CD4-positive, alpha-beta T cell treated with Interferon gamma for 1 hour (primary cell): ENCODE results near the gene GTF3C1.

Experiments used
- DNase-seq: peaks from one replicate; pipeline ENCODE4 v3.0.0-alpha.2; 2020

Gene GTF3C1

GRCh38 chr16:27566417-27566816, 16.7 kb upstream of the GTF3C1 start:
- DNase-seq, result peak; percentile 2

GRCh38 chr16:27564224-27564623, 14.5 kb upstream of the GTF3C1 start:
- no peak for DNase-seq

DNA sequence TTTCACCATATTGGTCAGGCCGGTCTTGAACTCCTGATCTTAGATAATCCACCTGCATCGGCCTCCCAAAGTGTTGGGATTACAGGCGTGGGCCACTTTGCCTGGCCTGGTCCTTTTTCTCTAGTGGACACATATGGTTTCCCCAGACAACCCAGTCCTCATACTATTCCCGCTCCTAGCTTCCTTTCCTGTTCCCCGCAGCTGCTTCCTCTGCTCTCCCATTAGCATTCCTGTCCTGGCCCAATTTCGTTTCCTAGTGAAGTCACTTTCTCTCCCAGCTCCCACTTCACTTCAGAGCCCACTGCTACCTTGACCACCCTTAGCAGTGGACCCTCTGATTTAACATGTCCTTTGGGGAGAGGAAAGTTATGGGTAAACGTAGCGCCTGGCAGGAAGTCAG, 11.5 kb upstream of the GTF3C1 start:
- no peak for DNase-seq

- no peak for DNase-seq
Measured at GRCh38 chr16:27558932-27559331, 9.2 kb upstream of the GTF3C1 start.

DNA sequence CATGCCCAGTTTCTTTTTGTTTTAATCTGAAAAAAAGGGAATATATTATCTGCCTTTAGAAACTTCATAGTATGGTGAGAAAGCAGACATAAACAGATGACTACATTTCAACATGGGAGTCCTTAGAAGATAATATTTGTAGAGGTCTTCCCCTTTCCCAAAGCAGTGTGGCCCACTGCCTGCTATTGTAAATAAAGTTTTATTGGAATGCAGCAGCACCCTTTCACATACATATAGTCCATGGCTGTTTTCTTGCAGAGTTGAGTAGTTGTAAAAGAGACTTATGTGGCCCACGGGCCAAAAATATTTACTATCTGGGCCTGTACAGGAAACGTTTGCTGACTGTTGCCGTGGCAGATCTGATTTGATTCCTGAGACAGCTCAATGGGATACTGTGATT, 8.7 kb upstream of the GTF3C1 start:
- no peak for DNase-seq

- DNase-seq, result no peak
Measured at GRCh38 chr16:27556471-27556870, 6.8 kb upstream of the GTF3C1 start.

DNA sequence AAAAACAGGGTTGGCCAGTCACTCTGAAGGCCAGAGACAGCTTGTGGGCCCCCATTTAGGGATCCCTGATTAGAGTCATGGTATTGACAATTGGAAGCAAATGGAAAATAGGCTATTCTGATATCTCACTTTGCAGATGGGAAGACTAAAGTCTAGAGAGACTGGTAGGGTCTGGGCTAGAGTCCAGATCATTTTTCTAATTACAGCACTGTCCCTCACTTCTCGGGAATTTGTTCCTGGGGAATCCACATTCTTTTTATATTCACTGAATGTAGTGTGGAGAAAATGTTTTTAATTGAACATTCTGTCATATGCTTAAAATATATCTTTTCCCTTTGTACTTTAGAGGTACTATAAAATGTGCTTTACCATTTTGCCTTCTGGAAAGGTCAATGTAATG, 1.3 kb upstream of the GTF3C1 start:
- no peak for DNase-seq

DNA sequence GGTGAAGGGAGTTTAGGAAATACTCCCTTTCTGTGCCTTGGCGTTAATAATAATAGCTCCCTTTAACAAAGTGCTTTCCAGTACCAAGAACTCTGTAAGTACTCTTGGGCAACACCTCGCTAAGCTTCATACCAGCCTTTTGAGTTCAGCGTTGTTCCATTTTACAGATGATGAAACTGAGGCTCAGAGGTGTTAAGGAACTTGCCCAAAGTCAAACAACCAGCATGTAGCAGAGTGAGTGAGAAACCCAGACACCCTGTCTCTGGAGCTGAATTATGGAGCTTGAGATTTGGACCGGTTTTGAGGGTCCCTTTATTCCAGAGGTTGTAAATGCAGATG, 838 bp upstream of the GTF3C1 start:
- DNase-seq, result no peak

- no peak for DNase-seq
Measured at GRCh38 chr16:27549464-27549745, 308 bp downstream of the GTF3C1 start.

GRCh38 chr16:27547851-27548250, 1.9 kb downstream of the GTF3C1 start:
- DNase-seq, result no peak

DNA sequence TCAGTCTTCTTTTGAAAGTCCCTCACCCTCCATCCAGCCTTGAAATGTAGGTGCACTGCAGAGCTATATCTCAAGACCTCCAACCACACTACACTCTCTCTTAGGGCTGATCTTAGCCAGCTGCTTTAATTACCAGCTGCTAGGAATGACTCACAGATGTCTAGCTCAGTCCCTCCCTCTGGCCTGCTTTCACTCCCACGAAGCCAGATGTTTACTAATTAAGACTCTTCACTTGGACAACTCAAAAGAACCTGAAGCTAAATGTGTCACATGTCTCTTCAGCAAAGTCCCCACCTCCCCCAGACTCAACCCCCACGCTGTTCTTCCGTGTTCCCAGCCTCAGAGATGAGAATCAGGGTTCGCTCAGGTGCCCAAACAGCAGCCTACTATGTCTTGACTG, 2.6 kb downstream of the GTF3C1 start:
- DNase-seq, result no peak

- DNase-seq, result no peak
Measured at GRCh38 chr16:27544671-27545070, 5.0 kb downstream of the GTF3C1 start.

- DNase-seq, result no peak
Measured at GRCh38 chr16:27543801-27544200, 5.9 kb downstream of the GTF3C1 start.

DNA sequence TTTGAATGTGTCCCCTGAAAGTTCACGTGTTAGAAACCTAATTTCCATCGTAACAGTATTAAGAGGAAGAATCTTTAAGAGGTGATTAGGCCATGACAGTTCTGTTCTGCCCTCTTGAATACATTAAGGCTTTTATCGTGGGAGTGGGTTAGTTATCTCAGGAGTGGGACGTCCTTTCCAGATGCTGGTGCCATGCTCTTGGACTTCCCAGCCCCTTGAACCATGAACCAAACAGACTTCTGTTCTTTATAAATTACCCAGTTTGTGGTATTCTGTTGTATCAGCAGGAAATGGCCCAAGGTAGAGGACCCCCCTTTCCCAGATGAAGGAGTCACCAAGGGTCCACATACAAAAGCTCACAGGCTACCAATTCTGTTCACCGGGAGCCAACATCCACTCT, 10.1 kb downstream of the GTF3C1 start:
- DNase-seq, result no peak

DNA sequence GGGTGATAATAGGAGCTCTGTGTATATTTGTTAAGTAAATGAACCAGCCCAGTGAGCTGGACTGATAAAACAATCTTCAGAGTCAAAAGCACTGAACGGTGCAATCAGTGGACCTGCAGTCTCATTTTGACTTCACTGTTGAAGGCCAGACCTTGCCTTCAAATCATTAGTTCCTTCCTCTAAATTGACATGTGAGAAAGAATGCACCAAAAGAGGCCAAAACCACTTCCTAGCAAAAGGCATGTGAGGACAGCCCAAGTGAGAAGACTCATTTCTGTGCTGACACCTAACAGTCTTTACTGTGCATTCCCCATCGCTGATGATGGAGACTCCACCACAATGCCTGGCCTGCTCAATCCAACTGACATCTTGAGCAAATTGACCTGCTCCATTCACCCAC, 10.6 kb downstream of the GTF3C1 start:
- DNase-seq, result no peak

DNA sequence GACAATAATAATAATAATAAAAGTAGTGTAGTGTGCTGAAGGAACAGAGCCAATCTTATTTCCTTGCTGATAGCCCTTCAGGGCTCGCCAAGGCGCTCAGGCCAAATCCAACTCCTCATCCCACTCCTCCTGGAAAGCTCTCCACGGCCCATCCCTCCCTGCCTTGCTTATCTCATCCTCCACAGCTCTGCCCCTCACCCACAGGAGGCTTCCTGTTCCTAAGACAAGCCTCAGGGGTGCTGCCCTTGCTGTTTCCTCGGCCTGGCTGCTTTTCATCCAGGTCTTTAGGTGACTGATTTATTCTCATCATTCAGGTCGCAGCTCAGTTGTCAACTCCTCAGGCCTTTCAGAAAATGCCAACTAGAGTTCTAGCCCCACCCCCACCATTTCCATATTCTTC, 11.2 kb downstream of the GTF3C1 start:
- DNase-seq, result no peak

GRCh38 chr16:27534256-27534655, 15.5 kb downstream of the GTF3C1 start:
- DNase-seq, result no peak

GRCh38 chr16:27531826-27532800, 17.6 kb downstream of the GTF3C1 start:
- no peak for DNase-seq

GRCh38 chr16:27531186-27531585, 18.5 kb downstream of the GTF3C1 start:
- no peak for DNase-seq

- no peak for DNase-seq
Measured at GRCh38 chr16:27529962-27530361, 19.8 kb downstream of the GTF3C1 start.

DNA sequence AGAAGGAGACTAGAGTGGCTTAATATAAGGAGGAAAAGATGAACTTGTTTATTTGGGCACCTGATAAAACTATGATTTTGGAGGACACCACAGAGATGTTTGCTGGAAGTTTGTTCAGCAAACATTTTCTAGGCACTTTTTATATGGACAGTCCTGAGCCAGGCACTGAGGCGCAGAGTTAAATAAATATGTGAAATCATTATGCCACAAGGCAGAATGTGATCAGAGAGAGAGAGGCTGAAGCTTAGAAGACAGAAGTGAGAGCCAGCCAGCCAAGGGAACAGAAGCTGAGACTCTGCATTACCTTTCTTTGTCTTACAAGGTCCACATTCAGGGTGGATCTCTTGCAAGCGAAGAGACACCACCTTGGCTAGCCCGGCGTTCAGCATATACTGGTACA, 21.4 kb downstream of the GTF3C1 start:
- no peak for DNase-seq

DNA sequence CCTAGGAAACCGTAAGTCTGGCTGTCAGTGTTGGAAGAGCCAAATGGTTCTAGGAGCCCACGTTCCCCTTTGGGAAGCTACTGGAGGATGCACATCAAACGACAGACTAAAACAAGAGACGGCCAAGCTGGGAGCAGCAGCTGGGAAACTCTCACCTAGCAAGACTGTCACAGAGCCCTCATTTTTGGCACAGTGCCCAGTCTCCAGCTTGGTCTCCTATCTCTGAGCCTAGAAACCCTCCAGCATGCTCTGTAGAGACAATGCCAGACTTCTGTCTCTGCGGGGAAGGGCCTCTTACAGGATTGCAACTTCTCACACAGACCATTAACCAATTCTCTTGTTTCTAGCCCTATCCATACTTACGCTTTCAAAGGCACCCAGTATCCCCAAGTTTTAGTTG, 23.5 kb downstream of the GTF3C1 start:
- no peak for DNase-seq

DNA sequence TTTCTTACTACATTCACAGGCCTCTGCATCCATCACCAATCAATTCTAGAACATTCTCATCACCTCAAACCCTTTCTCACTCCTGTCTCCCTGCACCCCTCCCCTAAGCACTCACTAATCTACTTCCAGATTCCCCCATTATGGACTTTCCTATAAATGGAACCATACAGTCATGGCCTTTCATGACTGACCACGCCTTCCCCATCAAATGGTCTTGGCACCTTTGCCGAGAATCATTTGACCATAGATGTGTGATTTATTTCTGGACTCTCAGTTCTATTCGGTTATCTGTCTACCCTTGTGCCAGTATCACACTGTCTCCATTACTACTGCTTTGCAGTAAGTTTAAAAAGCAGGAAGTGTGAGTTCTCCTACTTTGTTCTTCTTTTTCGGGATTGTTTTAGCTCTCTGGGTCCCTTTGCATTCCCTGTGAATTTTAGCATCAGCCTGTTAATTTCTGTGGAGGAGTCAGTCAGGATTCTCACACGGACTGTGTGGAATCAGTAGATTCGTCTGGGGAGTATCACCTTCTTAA, 27.5 kb downstream of the GTF3C1 start:
- DNase-seq, result no peak

DNA sequence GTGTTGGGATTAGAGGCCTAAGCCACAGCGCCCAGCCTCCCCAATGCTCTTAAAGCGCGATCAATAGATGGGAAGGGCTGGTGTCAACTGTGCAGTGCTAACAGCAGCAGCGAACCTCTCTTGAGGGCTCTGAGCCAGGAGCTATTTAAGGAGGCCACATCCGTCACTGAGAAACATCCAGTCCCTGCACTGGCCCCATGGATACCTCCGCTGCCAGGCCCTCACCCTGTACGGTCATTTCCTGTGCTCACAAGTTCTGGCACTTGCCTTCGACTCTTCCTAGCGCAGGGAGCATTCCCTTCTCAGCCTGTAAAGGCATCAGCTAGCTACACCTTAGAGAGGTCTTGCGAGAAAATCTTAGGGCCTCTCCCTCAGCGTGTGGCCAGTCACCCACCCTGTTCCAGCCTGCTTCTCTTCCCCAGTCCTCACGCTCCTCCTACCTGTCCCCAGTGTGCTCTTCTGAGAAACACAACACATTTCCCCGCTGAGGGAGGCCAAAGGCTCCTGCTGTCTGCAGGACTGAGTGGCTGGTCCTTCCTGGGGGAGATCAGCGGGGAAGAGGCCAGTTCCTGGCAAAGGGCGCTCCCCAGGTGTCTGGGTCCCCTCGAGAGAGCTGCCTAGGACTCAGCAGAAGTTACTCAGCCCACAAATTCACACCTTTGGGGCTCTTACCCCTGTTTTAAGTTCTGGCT, 28.6 kb downstream of the GTF3C1 start:
- DNase-seq, result no peak
